OCI-LY7 (cell line): ENCODE results near the gene SLIRP. TPM values are rescaled to one million over a fixed set of nuclear protein-coding genes. Genes with fewer than 3 reads are reported as not detected.

Experiments used
- BruUV-seq: library from RNA; stranded (reverse); fragments of 400-500 nt; replicated peaks from 2 replicates; lab custom pipeline; 2021; lab: Mats Ljungman, UMichigan
- CTCF ChIA-PET: fragments of 300-600 bp; sonication (Branson Sonifier 250); formaldehyde crosslinking; loops from one replicate; lab custom pipeline; 2022; ENCODE audit warnings: antibody characterized with exemption; ENCODE audit not compliant: unreplicated experiment; lab: Charles Lee
- POLR2A ChIA-PET: fragments of 300-600 bp; sonication (Branson Sonifier 250); formaldehyde crosslinking; loops from one replicate; lab custom pipeline; 2022; ENCODE audit warnings: antibody characterized with exemption; lab: Charles Lee
- DNase-seq: peaks from one replicate; pipeline ENCODE4 v3.0.0-alpha.2; 2015; ENCODE audit warnings: low spot score
- H2AFZ ChIP-seq: fragments of 200-600 bp; sonication (generic), shearing (Covaris generic); 2 replicates; pipeline ENCODE4 v1.6.1; 2014; ENCODE audit warnings: mild to moderate bottlenecking, antibody characterized with exemption, low read length, moderate library complexity
- H3K27ac ChIP-seq: fragments of 200-600 bp; sonication (generic); 2 replicates; pipeline ENCODE4 v1.5.1; 2014; ENCODE audit warnings: mixed run types, low read depth, mild to moderate bottlenecking, moderate library complexity, low read length, inconsistent platforms; ENCODE audit not compliant: poor library complexity, severe bottlenecking
- H3K36me3 ChIP-seq: fragments of 200-600 bp; sonication (generic); 2 replicates; pipeline ENCODE4 v1.6.1; 2014; ENCODE audit warnings: mild to moderate bottlenecking, antibody characterized with exemption, low read length, moderate library complexity, mixed read lengths; ENCODE audit not compliant: insufficient read depth
- H3K4me1 ChIP-seq: fragments of 200-600 bp; sonication (generic); 2 replicates; pipeline ENCODE4 v1.5.1; 2014; ENCODE audit warnings: mild to moderate bottlenecking, low read length; ENCODE audit not compliant: insufficient read depth, poor library complexity, severe bottlenecking
- H3K4me2 ChIP-seq: fragments of 200-600 bp; sonication (generic); 2 replicates; pipeline ENCODE4 v1.6.1; 2014; ENCODE audit warnings: mild to moderate bottlenecking, low read length
- H3K4me3 ChIP-seq: fragments of 200-600 bp; sonication (generic); 2 replicates; pipeline ENCODE4 v1.5.1; 2014; ENCODE audit warnings: mild to moderate bottlenecking, low read depth, low read length; ENCODE audit not compliant: poor library complexity, severe bottlenecking
- H3K79me2 ChIP-seq: fragments of 200-600 bp; sonication (generic); 2 replicates; pipeline ENCODE4 v1.6.1; 2016; ENCODE audit warnings: low read depth, mild to moderate bottlenecking, low read length, moderate library complexity, mixed read lengths; ENCODE audit not compliant: insufficient read depth
- H3K9me2 ChIP-seq: fragments of 200-600 bp; sonication (generic); 2 replicates; pipeline ENCODE4 v1.6.1; 2016; ENCODE audit warnings: mild to moderate bottlenecking, low read length, mixed read lengths; ENCODE audit not compliant: insufficient read depth
- H3K9me3 ChIP-seq: fragments of 200-600 bp; sonication (generic); 2 replicates; pipeline ENCODE4 v1.6.1; 2014; ENCODE audit warnings: mild to moderate bottlenecking, mixed run types, low read length, mixed read lengths
- H4K20me1 ChIP-seq: fragments of 200-600 bp; sonication (generic); 2 replicates; pipeline ENCODE4 v1.6.1; 2014; ENCODE audit warnings: mild to moderate bottlenecking, antibody characterized with exemption, low read length, moderate library complexity, mixed read lengths; ENCODE audit not compliant: insufficient read depth
- CTCF ChIP-seq: fragments of 200-600 bp; sonication (generic); conservative IDR thresholded peaks from 2 replicates; pipeline ENCODE4 v1.5.1; 2014; ENCODE audit warnings: mild to moderate bottlenecking, antibody characterized with exemption, low read length, moderate library complexity, mixed read lengths
- EZH2phosphoT487 ChIP-seq: fragments of 200-600 bp; sonication (generic); IDR thresholded peaks from 2 replicates; pipeline ENCODE4 v1.6.1; 2018; ENCODE audit warnings: low read depth, borderline replicate concordance, mild to moderate bottlenecking, mixed run types, antibody characterized with exemption, low read length, moderate library complexity, mixed read lengths
- intact Hi-C: fragments of 100-400 bp; cut with micrococcal nuclease; formaldehyde crosslinking; loops from one replicate; pipeline ENCODE4 v1.10.0; 2022; ENCODE audit not compliant: unreplicated experiment
- total RNA-seq, 2 experiments: library from RNA; depleted of rRNA in 1 of 2; stranded (reverse); fragments of >200 nt in 1 of 2; shearing (Covaris generic) in 1 of 2; gene quantifications; 2 replicates each; pipeline ENCODE4 v1.2.3, GENCODE V29; 2014 to 2022

The SLIRP gene
- total RNA-seq, 2 experiments from 2014 or later, result 147 to 159 TPM

GRCh38 chr14:77730976-77731497, 23.1 kb downstream of the SLIRP start:
- TF ChIP-seq EZH2phosphoT487 (no peak), CTCF (no peak)
- intact Hi-C loops, result no loop called here
- Histone ChIP-seq H2AFZ (no peak overlapping the region), H3K9me2 (no peaks in the 10 kb centered on the region), H3K27ac (no peak overlapping the region), H4K20me1 (no peaks in the 10 kb centered on the region), H3K36me3 (peaks cover 100% of the 10 kb centered on the region), H3K4me3 (no peak overlapping the region), H3K4me2 (no peak overlapping the region), H3K79me2 (peaks cover 7% of the 10 kb centered on the region; the same call in 1 of the 2 replicates), H3K9me3 (no peaks in the 10 kb centered on the region), H3K4me1 (no peaks in the 10 kb centered on the region)
- no peak for DNase-seq
- ChIA-PET POLR2A (interaction anchor here (0.6 to 0.8 kb wide), 2 partner anchors 11 to 19 kb away, joined by 3 to 4 read pairs; no protein-coding TSS in a partner anchor), CTCF (no interaction called here)
- BruUV-seq, result no TSS peak

- H3K79me2 ChIP-seq, result peaks cover 14% of the 10 kb centered on the region; the same call in 1 of the 2 replicates
- no peaks in the 10 kb centered on the region for H4K20me1 ChIP-seq
- POLR2A ChIA-PET, result interaction anchor here (0.8 to 1.4 kb wide), 2 partner anchors 19 to 361 kb away, joined by 3 to 5 read pairs; partner anchors contain the start of genes SAMD15 and TMED8
- no TSS peak for BruUV-seq
- H3K9me2 ChIP-seq, result no peaks in the 10 kb centered on the region
- no peak overlapping the region for H2AFZ ChIP-seq
- no peak for DNase-seq
- intact Hi-C loops, result no loop called here
- TF ChIP-seq CTCF (no peak), EZH2phosphoT487 (no peak)
- no peak overlapping the region for H3K4me3 ChIP-seq
- H3K36me3 ChIP-seq, result peaks cover 96% of the 10 kb centered on the region
- H3K27ac ChIP-seq, result no peak overlapping the region
- CTCF ChIA-PET, result no interaction called here
- H3K9me3 ChIP-seq, result no peaks in the 10 kb centered on the region
- H3K4me1 ChIP-seq, result no peaks in the 10 kb centered on the region
- H3K4me2 ChIP-seq, result no peak overlapping the region
Observed at GRCh38 chr14:77738559-77739250, 30.8 kb downstream of the SLIRP start.

- CTCF ChIA-PET, result no interaction called here
- no peak for TF ChIP-seq CTCF
- no peak for TF ChIP-seq EZH2phosphoT487
- H3K79me2 ChIP-seq, result peaks cover 18% of the 10 kb centered on the region; the same call in 1 of the 2 replicates
- no peak overlapping the region for H3K4me2 ChIP-seq
- intact Hi-C loops, result no loop called here
- H3K27ac ChIP-seq, result no peak overlapping the region
- POLR2A ChIA-PET, result interaction anchor here (1.4 to 2.7 kb wide), 2 partner anchors 14 to 18 kb away, joined by 4 to 8 read pairs; no protein-coding TSS in a partner anchor
- H3K4me3 ChIP-seq, result no peak overlapping the region
- H2AFZ ChIP-seq, result no peak overlapping the region
- H3K36me3 ChIP-seq, result peaks cover 95% of the 10 kb centered on the region
- DNase-seq, result no peak
- no TSS peak for BruUV-seq
- no peaks in the 10 kb centered on the region for H3K4me1 ChIP-seq
- H3K9me3 ChIP-seq, result no peaks in the 10 kb centered on the region
- no peaks in the 10 kb centered on the region for H3K9me2 ChIP-seq
- no peaks in the 10 kb centered on the region for H4K20me1 ChIP-seq
Observed at GRCh38 chr14:77741438-77741837, 33.5 kb downstream of the SLIRP start.
